HG03025 (cell line): ENCODE data around the gene FAXC.
"Not testable (repeated sequence)": the region's sequence is repeated elsewhere in the genome, so short reads cannot be mapped to it uniquely, and the experiment has no call there.

Experiments
- ATAC-seq: cut with Tn5 transposase; IDR thresholded peaks from one replicate; pipeline ENCODE4 v1.9.1; 2021; ENCODE audit warnings: mild to moderate bottlenecking, moderate library complexity; ENCODE audit not compliant: unreplicated experiment, low FRiP score

The FAXC gene

DNA sequence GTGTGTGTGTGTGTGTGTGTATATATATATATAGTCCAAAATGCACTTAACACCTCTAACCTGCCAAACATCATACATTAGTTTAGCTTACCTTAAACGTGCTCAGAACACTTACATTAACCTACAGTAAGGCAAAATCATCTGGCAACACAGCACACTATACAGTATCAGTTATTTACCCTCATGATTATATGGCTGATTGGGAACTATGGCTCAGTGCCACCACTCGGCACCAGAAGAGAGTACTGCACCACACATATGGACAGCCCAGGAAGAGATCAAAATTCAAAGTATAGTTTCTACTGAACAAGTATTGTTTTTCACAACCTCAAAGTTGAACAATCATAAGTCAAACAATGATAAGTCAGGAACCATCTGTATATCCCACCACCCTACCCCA lies 59.8 kb downstream of the FAXC start:
- ATAC-seq: no peak

DNA sequence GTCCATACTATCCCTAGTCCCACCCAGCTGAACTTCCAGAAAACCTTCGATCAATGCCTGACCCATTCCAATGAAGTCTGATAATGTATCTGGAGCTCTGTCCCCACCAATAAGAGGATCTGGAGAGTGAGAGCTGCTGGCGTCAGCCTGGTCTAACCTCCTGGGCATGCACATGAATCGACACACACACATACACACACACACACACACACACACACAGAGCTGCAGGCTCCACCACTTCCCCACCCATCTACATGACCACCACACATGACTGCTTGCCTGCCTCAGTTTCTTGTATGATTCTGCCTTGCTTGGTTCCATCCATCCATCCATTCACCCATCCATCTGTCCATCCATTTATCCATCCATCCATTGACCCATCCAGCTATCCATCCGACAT lies 60.8 kb downstream of the FAXC start:
- ATAC-seq: no peak

- no peak for ATAC-seq
Observed at GRCh38 chr6:99287523-99287922, 62.0 kb downstream of the FAXC start.

- no peak for ATAC-seq
Observed at GRCh38 chr6:99285881-99286280, 63.6 kb downstream of the FAXC start.

GRCh38 chr6:99282479-99283062 lies 66.9 kb downstream of the FAXC start:
- ATAC-seq: no peak

DNA sequence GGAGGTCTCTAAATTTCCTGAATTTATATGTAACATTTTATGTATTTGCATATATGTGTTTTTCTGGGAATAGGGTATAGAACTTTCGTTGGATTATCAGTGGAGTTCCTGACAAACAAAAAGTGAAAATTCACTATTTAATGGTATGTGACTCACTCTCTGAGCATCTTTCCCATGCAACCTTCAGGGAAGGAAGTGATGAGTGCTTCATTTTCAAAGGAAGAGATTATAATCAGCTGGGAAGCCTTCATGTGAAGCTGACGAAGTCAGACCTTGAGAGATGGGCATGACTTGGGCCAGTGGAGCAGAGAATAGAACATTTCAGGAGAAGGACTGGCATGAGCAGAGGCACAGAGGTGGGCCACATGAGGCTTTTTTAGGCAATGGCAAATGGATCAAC lies 72.7 kb downstream of the FAXC start:
- no peak for ATAC-seq

DNA sequence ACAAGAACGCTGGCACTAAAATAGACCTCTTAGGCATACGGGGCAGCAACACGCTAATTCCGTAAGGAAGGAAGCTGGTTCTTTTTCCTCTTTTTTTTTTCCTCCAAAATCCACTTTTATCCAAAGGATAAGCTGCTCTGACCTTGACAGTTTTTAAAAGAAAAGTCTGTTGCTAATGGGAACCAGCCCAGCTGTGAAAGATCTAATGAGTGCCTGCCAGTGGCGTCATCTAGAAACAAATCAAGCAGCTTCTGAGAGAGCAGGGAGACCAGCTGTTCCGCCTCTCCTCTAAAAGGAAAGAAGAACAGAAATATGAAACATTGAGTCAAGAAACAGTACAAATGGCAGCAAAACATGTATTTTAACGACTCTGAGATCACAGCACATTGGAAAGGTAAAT lies 78.6 kb downstream of the FAXC start:
- ATAC-seq: no peak

- no peak for ATAC-seq
Observed at GRCh38 chr6:99270030-99270429, 79.4 kb downstream of the FAXC start.

DNA sequence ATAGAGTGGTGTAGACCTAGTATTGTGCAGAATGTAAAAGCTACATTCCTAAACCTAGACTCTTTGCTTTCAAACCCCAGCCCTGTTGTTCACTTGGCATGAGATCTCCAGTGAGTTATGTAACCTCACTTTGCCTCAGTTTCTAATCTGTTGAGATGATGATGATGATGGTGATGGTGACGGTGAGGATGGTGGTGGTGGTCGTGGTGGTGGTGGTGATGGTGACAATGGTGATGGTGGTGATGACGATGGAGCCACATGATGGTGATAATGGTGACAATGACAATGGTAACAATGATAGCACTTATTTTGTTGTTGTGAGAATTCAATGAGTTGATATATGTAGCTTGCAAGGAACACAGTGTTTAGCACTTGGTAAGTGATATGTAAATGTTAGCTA lies 80.3 kb downstream of the FAXC start:
- ATAC-seq: no peak

- not testable (repeated sequence) for ATAC-seq
Observed at GRCh38 chr6:99266996-99267395, 82.5 kb downstream of the FAXC start.

- ATAC-seq: not testable (repeated sequence)
Observed at GRCh38 chr6:99265447-99265846, 84.0 kb downstream of the FAXC start.

- ATAC-seq: no peak
Observed at GRCh38 chr6:99254616-99255550, 94.6 kb downstream of the FAXC start.

GRCh38 chr6:99253271-99253670 lies 96.2 kb downstream of the FAXC start:
- ATAC-seq: no peak

DNA sequence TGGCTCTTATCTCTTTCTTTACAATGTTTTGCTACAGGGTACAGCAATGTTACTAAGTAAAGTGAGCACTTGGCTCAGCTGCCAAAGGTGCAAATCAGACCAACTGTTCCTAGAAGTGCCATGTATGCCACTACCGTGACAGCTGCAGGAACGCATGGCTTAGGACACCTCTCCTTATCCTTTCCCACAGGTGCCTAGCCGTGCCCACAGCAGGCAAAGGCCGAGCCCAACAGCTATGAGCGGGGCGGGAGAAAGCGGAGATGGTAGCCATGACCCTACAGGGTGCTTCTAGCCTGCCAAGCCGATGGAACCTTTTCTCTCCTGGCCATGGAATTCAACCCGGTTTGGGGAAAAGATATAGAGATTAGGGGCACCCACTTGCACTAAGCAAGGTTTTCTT lies 97.1 kb downstream of the FAXC start:
- no peak for ATAC-seq

DNA sequence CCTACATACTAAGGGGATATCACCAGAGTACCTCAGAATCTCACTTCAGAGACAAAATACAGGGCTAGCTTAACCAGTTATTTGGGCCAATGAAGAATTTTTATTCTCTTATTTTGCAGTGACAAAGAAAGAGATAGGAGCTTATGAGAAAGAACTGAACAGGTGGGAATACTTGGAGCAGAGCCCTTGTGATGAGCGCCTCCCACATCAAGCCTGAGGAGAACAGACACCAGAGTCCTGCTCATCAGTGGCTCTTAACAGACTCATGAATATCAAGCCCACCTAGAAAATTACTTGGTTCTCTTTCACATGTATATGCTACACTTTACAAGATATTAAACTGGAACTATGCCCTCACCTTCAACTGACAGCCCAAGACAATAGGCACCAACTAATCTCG lies 99.0 kb downstream of the FAXC start:
- ATAC-seq: no peak

- ATAC-seq: no peak
Observed at GRCh38 chr6:99246602-99247001, 102.9 kb downstream of the FAXC start.

DNA sequence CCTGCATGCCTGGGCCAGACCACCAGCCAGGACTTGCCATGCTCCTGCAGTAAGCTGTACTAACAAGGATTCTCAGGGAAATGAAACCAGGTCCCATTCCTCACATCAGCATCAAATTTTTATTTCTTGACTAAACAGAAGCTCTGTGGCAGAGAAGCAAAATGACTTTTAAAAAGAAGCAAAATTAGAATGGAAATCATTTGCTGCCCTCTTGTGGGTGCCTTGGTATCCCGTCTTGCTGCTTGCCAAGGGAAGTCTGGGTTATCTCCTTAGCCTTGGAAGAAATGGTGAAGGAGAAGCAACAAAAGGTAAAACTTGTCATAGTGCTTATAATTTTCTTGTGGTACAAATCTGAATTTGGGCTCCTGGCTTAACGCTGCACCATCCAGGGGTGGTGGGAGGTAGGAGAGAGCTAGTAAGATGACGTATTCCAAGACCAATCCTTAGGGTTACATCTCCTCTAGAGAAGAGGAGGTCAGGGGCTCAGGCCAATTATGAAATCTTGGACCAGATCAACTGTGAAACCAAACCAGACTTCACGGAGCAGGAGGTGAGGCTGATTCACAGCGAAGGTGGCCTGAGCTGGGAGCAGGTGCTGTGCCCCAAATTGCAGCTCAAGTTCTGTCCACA lies 107.5 kb downstream of the FAXC start:
- ATAC-seq: no peak

- no peak for ATAC-seq
Observed at GRCh38 chr6:99236010-99236409, 113.5 kb downstream of the FAXC start.

DNA sequence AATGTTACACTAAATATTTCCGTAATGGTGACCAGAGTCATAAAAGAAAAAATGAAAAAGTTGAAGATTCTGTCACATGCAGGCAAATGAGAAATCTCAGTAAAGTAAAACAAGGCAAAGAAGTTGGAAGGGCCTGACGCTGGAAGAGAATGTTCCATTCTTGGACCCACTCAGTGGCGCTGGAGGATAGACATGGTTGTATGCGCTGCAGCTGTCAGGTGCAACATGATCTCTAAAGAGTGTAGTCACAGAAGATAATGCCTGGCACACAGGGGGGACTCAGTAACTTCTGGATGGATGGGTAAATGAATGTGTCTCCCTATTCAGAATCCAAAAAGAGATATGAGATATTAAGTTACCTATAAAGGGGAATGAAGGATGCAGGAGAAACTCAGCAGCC lies 116.3 kb downstream of the FAXC start:
- no peak for ATAC-seq

GRCh38 chr6:99232056-99232455 lies 117.4 kb downstream of the FAXC start:
- ATAC-seq: no peak

DNA sequence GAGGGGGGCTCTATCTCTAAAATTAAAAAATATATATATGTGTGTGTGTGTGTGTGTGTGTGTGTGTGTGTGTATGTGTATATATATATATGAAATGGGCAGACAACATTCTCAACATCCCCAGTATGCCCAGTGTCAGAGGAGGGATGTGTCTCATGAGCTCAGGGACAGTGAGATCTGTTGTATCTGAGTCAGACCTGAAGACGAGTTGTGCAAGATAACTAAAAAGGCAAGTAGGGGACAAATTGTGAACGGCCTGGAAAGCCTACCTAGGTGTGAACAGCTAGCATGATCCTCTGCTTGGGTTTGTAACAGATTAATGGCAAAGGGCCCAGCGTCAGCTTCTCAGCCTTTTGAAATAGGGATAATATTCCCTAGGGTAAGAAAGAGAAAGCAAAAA lies 124.3 kb downstream of the FAXC start:
- ATAC-seq: no peak
